ENCODE measurements around the gene STX8. TPM values are rescaled to one million over a fixed set of nuclear protein-coding genes. Genes with fewer than 3 reads are reported as not detected.
A peak's percentile ranks its signal among the peaks of the same experiment; 100 is the strongest.

STX8 gene
- total and polyA plus RNA-seq, 7 donors, result 34.0 to 70.6 (median 50.5) TPM

- no peak overlapping the region for H3K4me3 ChIP-seq
- H3K27me3 ChIP-seq (ENCODE audit: insufficient read depth in 3 of 3, low read length in 2 of 3), result peaks cover 0 to 3% (median 0%) of the 10 kb centered on the region in 3 donors
- H3K4me1 ChIP-seq, result peaks cover 8% of the 10 kb centered on the region
- no peak for TF ChIP-seq CTCF (IDR thresholded peaks at IDR 0.05)
- ATAC-seq (no peak), DNase-seq (peak in 1 of 2 donors; percentile 11)
- intact Hi-C loops (cut with DNase I), result no loop called here
- H3K36me3 ChIP-seq (ENCODE audit: insufficient read depth in 1 of 2, low read depth in 1 of 2), result no peaks in the 10 kb centered on the region
- WGBS, 3 donors, result 78 to 90% (median 83%) methylated on average over 4 of the region's 4 CpGs
- no peak overlapping the region for H3K27ac ChIP-seq
- H3K9me3 ChIP-seq, result no peaks in the 10 kb centered on the region
Observed at GRCh38 chr17:9235346-9235745, 340.3 kb downstream of the STX8 start.

GRCh38 chr17:9234389-9234945 is 341.2 kb downstream of the STX8 start:
- no peak overlapping the region for H3K27ac ChIP-seq
- WGBS, 3 donors, result 74 to 82% (median 81%) methylated on average over 8 of the region's 8 CpGs
- H3K27me3 ChIP-seq (ENCODE audit: insufficient read depth in 3 of 3, low read length in 2 of 3), result peaks cover 0 to 3% (median 0%) of the 10 kb centered on the region in 3 donors
- H3K4me3 ChIP-seq, result no peak overlapping the region
- intact Hi-C loops (cut with DNase I), result no loop called here
- TF ChIP-seq CTCF (IDR thresholded peaks at IDR 0.05), result no peak
- ATAC-seq (no peak), DNase-seq (peak in 1 of 2 donors; percentile 38)
- H3K9me3 ChIP-seq, result no peaks in the 10 kb centered on the region
- no peaks in the 10 kb centered on the region for H3K36me3 ChIP-seq (ENCODE audit: insufficient read depth in 1 of 2, low read depth in 1 of 2)
- peaks cover 5% of the 10 kb centered on the region for H3K4me1 ChIP-seq

GRCh38 chr17:9233761-9234160 is 341.9 kb downstream of the STX8 start:
- no peak for TF ChIP-seq CTCF (IDR thresholded peaks at IDR 0.05)
- Histone ChIP-seq H3K4me3 (no peak overlapping the region), H3K27me3 (ENCODE audit: insufficient read depth in 3 of 3, low read length in 2 of 3) (peaks cover 0 to 3% (median 0%) of the 10 kb centered on the region in 3 donors), H3K9me3 (no peaks in the 10 kb centered on the region), H3K4me1 (no peaks in the 10 kb centered on the region), H3K27ac (no peak overlapping the region), H3K36me3 (ENCODE audit: insufficient read depth in 1 of 2, low read depth in 1 of 2) (no peaks in the 10 kb centered on the region)
- DNase-seq (peak in 1 of 2 donors; percentile 9), ATAC-seq (no peak)
- 92 to 95% (median 93%) methylated on average over 7 of the region's 7 CpGs for WGBS, 3 donors
- intact Hi-C loops (cut with DNase I), result no loop called here

GRCh38 chr17:9233271-9233599 is 342.4 kb downstream of the STX8 start:
- Histone ChIP-seq H3K27me3 (ENCODE audit: insufficient read depth in 3 of 3, low read length in 2 of 3) (peaks cover 0 to 3% (median 0%) of the 10 kb centered on the region in 3 donors), H3K27ac (no peak overlapping the region), H3K4me1 (no peaks in the 10 kb centered on the region), H3K4me3 (no peak overlapping the region), H3K36me3 (ENCODE audit: insufficient read depth in 1 of 2, low read depth in 1 of 2) (no peaks in the 10 kb centered on the region), H3K9me3 (no peaks in the 10 kb centered on the region)
- peak; percentile 3 to 34 for DNase-seq
- no peak for TF ChIP-seq CTCF (IDR thresholded peaks at IDR 0.05)
- intact Hi-C loops (cut with DNase I), result no loop called here
- WGBS, 3 donors, result 62 to 79% (median 74%) methylated on average over 9 of the region's 9 CpGs
- no peak for ATAC-seq
